ENCODE measurements around the gene ARMC2. TPM values are rescaled to one million over a fixed set of nuclear protein-coding genes. Genes with fewer than 3 reads are reported as not detected.
"Not testable (repeated sequence)": the region's sequence is repeated elsewhere in the genome, so short reads cannot be mapped to it uniquely, and the experiment has no call there.

ARMC2 gene
- total RNA-seq, 1 donor from 2014 or later: 5.2 TPM

- no peak for DNase-seq
Measured at GRCh38 chr6:108872141-108872557, 23.9 kb downstream of the ARMC2 start.

- no peak for DNase-seq
Measured at GRCh38 chr6:108872575-108872974, 24.4 kb downstream of the ARMC2 start.

- no peak for DNase-seq
Measured at GRCh38 chr6:108873251-108873650, 25.0 kb downstream of the ARMC2 start.

- no peak for DNase-seq
Measured at GRCh38 chr6:108873971-108874370, 25.7 kb downstream of the ARMC2 start.

GRCh38 chr6:108874470-108875160, 26.4 kb downstream of the ARMC2 start:
- DNase-seq: no peak

GRCh38 chr6:108875161-108875555, 26.9 kb downstream of the ARMC2 start:
- DNase-seq: no peak

GRCh38 chr6:108877046-108877751, 29.0 kb downstream of the ARMC2 start:
- peak; percentile 41 for DNase-seq

GRCh38 chr6:108878942-108879341, 30.7 kb downstream of the ARMC2 start:
- DNase-seq: no peak

- DNase-seq: no peak
Measured at GRCh38 chr6:108883172-108883571, 35.0 kb downstream of the ARMC2 start.

GRCh38 chr6:108884211-108885059, 36.2 kb downstream of the ARMC2 start:
- DNase-seq: no peak

- no peak for DNase-seq
Measured at GRCh38 chr6:108888052-108888451, 39.8 kb downstream of the ARMC2 start.

GRCh38 chr6:108888745-108889144, 40.5 kb downstream of the ARMC2 start:
- DNase-seq: no peak

GRCh38 chr6:108890898-108891297, 42.7 kb downstream of the ARMC2 start:
- not testable (repeated sequence) for DNase-seq

GRCh38 chr6:108895571-108895970, 47.3 kb downstream of the ARMC2 start:
- DNase-seq: no peak

GRCh38 chr6:108896111-108896661, 48.0 kb downstream of the ARMC2 start:
- peak; percentile 44 for DNase-seq

- no peak for DNase-seq
Measured at GRCh38 chr6:108897371-108897770, 49.1 kb downstream of the ARMC2 start.

GRCh38 chr6:108902382-108902792, 54.2 kb downstream of the ARMC2 start:
- DNase-seq: no peak

GRCh38 chr6:108903796-108904195, 55.6 kb downstream of the ARMC2 start:
- no peak for DNase-seq

- DNase-seq: no peak
Measured at GRCh38 chr6:108904741-108905140, 56.5 kb downstream of the ARMC2 start.

GRCh38 chr6:108914235-108915022, 66.2 kb downstream of the ARMC2 start:
- no peak for DNase-seq

GRCh38 chr6:108915258-108915657, 67.0 kb downstream of the ARMC2 start:
- DNase-seq: no peak
